A549 (cell line): Measurements from ENCODE around the gene ARHGDIA. TPM values are rescaled to one million over a fixed set of nuclear protein-coding genes. Genes with fewer than 3 reads are reported as not detected.

Experiments
- ATAC-seq, 2 experiments: fragments of 200-7000 bp in 1 of 2; fragments of >200 bp in 1 of 2; cut with Nextera tagmentation in 1 of 2; cut with Tn5 transposase in 1 of 2; 3 replicates each; pipeline versions ENCODE4 v1.8.0 to v1.9.1; 2018 to 2020; ENCODE audit warnings: mild to moderate bottlenecking in 1 of 2, moderate library complexity in 1 of 2
- CTCF ChIA-PET: fragments of 300-600 bp; sonication (Branson Sonifier 250); formaldehyde crosslinking; extraction: SDS; loops from one replicate; lab custom pipeline; 2021; ENCODE audit warnings: antibody characterized with exemption, inconsistent platforms; lab: Yijun Ruan, JAX
- POLR2A ChIA-PET: fragments of 350-600 bp; formaldehyde crosslinking; extraction: SDS; loops from one replicate; lab custom pipeline; 2021; ENCODE audit warnings: antibody characterized with exemption, inconsistent platforms; lab: Yijun Ruan, JAX
- DNase-seq, 2 experiments: peaks; one replicate each; pipeline versions ENCODE4 v3.0.0 to v3.0.0-alpha.2; 2011 to 2016; ENCODE audit warnings: low read depth in 1 of 2, low spot score in 1 of 2
- FAIRE-seq: peaks from 2 replicates; lab custom pipeline; 2011; peaks lifted over from hg19 to GRCh38; lab: Jason Lieb, UNC
- H3K27ac ChIP-seq, 2 experiments: fragments of >200 bp; sonication (Bioruptor Twin); formaldehyde crosslinking; 3 replicates each; pipeline ENCODE4 v1.5.1; 2016 to 2017
- H3K4me1 ChIP-seq: fragments of >200 bp; sonication (Bioruptor Twin); formaldehyde crosslinking; 3 replicates; pipeline ENCODE4 v1.6.1; 2016
- H3K4me2 ChIP-seq: fragments of >200 bp; sonication (Bioruptor Twin); formaldehyde crosslinking; 3 replicates; pipeline ENCODE4 v1.6.1; 2016
- H3K4me3 ChIP-seq: fragments of >200 bp; sonication (Bioruptor Twin); formaldehyde crosslinking; 3 replicates; pipeline ENCODE4 v1.5.1; 2016
- H3K9me3 ChIP-seq: fragments of >200 bp; sonication (Bioruptor Twin); formaldehyde crosslinking; 3 replicates; pipeline ENCODE4 v1.6.1; 2016
- BCL3 ChIP-seq: fragments of >200 bp; sonication (Bioruptor Twin); formaldehyde crosslinking; IDR thresholded peaks from 3 replicates; pipeline ENCODE4 v1.6.1; 2016
- BHLHE40 ChIP-seq: IDR thresholded peaks from 2 replicates; pipeline ENCODE4 v1.6.1; 2012; ENCODE audit warnings: low read depth, low read length, inconsistent platforms
- CBX2 ChIP-seq: fragments of 200-600 bp; sonication (generic); IDR thresholded peaks from 2 replicates; pipeline ENCODE4 v1.6.1; 2016; ENCODE audit warnings: low read depth, mild to moderate bottlenecking, borderline replicate concordance
- CHD2 ChIP-seq: fragments of 150-350 bp; IDR thresholded peaks from 2 replicates; pipeline ENCODE4 v1.6.1; 2014; ENCODE audit warnings: low read length; ENCODE audit not compliant: partially characterized antibody
- CHD4 ChIP-seq: fragments of 200-600 bp; sonication (generic); IDR thresholded peaks from 2 replicates; pipeline ENCODE4 v1.6.1; 2016; ENCODE audit warnings: antibody characterized with exemption, mild to moderate bottlenecking, borderline replicate concordance
- EHMT2 ChIP-seq: fragments of 200-600 bp; sonication (generic); IDR thresholded peaks from 2 replicates; pipeline ENCODE4 v1.6.1; 2016; ENCODE audit warnings: antibody characterized with exemption, low read depth, mild to moderate bottlenecking, moderate library complexity
- EP300 ChIP-seq, 2 experiments: fragments of >200 bp; sonication (Bioruptor Twin); formaldehyde crosslinking; IDR thresholded peaks; 2 replicates in 1 of 2; 3 replicates in 1 of 2; pipeline ENCODE4 v1.6.1; 2016 to 2017
- ESRRA ChIP-seq: fragments of 150-350 bp; IDR thresholded peaks from 2 replicates; pipeline ENCODE4 v1.6.1; 2014; ENCODE audit warnings: mild to moderate bottlenecking, low read length, borderline replicate concordance
- FOXS1 ChIP-seq: fragments of 250-450 bp; sonication (Bioruptor Pico); IDR thresholded peaks from 2 replicates; pipeline ENCODE4 v1.5.0; 2020; ENCODE audit warnings: mild to moderate bottlenecking, moderate library complexity
- HDAC2 ChIP-seq: fragments of 200-600 bp; sonication (generic); IDR thresholded peaks from 2 replicates; pipeline ENCODE4 v1.6.1; 2016
- HES2 ChIP-seq: fragments of >200 bp; sonication (Bioruptor Twin); formaldehyde crosslinking; IDR thresholded peaks from 2 replicates; pipeline ENCODE4 v1.6.1; 2016
- HOXA7 ChIP-seq: fragments of 250-450 bp; sonication (Bioruptor Pico); IDR thresholded peaks from 2 replicates; pipeline ENCODE4 v1.5.0; 2020; ENCODE audit warnings: mild to moderate bottlenecking, moderate library complexity
- HOXB13 ChIP-seq: fragments of 250-450 bp; sonication (Bioruptor Pico); IDR thresholded peaks from 2 replicates; pipeline ENCODE4 v1.5.0; 2020; ENCODE audit warnings: low read depth, mild to moderate bottlenecking, moderate library complexity
- HOXB5 ChIP-seq: fragments of 250-450 bp; sonication (Bioruptor Pico); IDR thresholded peaks from 2 replicates; pipeline ENCODE4 v1.5.0; 2020; ENCODE audit warnings: mild to moderate bottlenecking, moderate library complexity
- JUNB ChIP-seq: fragments of >200 bp; sonication (Bioruptor Twin); formaldehyde crosslinking; IDR thresholded peaks from 2 replicates; pipeline ENCODE4 v1.6.1; 2016
- KDM1A ChIP-seq: fragments of 200-600 bp; sonication (generic); IDR thresholded peaks from 2 replicates; pipeline ENCODE4 v1.6.1; 2016; ENCODE audit warnings: low read depth, mild to moderate bottlenecking
- KDM5A ChIP-seq: fragments of 200-600 bp; sonication (generic); IDR thresholded peaks from 2 replicates; pipeline ENCODE4 v1.6.1; 2016; ENCODE audit warnings: antibody characterized with exemption, mild to moderate bottlenecking
- MAZ ChIP-seq: fragments of 150-350 bp; IDR thresholded peaks from 2 replicates; pipeline ENCODE4 v1.6.1; 2014; ENCODE audit warnings: antibody characterized with exemption, low read depth, low read length, borderline replicate concordance
- NPAS2 ChIP-seq: fragments of 250-450 bp; sonication (Bioruptor Pico); IDR thresholded peaks from 2 replicates; pipeline ENCODE4 v1.8.0; 2022; ENCODE audit warnings: mild to moderate bottlenecking, moderate library complexity, borderline replicate concordance
- NR3C1 ChIP-seq: fragments of >200 bp; sonication (Bioruptor Twin); formaldehyde crosslinking; IDR thresholded peaks from 3 replicates; pipeline ENCODE4 v1.6.1; 2017
- PBX3 ChIP-seq: IDR thresholded peaks from 2 replicates; pipeline ENCODE4 v1.6.1; 2012
- PHF8 ChIP-seq: fragments of 200-600 bp; sonication (generic); IDR thresholded peaks from 2 replicates; pipeline ENCODE4 v1.6.1; 2016; ENCODE audit warnings: low read depth, mild to moderate bottlenecking, antibody characterized with exemption, moderate library complexity, borderline replicate concordance
- RARB ChIP-seq: fragments of 250-450 bp; sonication (Bioruptor Pico); IDR thresholded peaks from 2 replicates; pipeline ENCODE4 v1.8.0; 2021; ENCODE audit warnings: mild to moderate bottlenecking, moderate library complexity
- REST ChIP-seq: fragments of 200-600 bp; sonication (generic); IDR thresholded peaks from 2 replicates; pipeline ENCODE4 v1.6.1; 2016; ENCODE audit warnings: antibody characterized with exemption, mild to moderate bottlenecking, moderate library complexity
- RFX5 ChIP-seq: fragments of 450-650 bp; IDR thresholded peaks from 2 replicates; pipeline ENCODE4 v1.7.1; 2014; ENCODE audit warnings: antibody characterized with exemption, mild to moderate bottlenecking, moderate library complexity
- RNF2 ChIP-seq: fragments of 200-600 bp; sonication (generic); IDR thresholded peaks from 2 replicates; pipeline ENCODE4 v1.6.1; 2016; ENCODE audit warnings: low read depth, mild to moderate bottlenecking, antibody characterized with exemption, moderate library complexity, borderline replicate concordance
- SMC3 ChIP-seq: fragments of >200 bp; sonication (Bioruptor Twin); formaldehyde crosslinking; IDR thresholded peaks from 3 replicates; pipeline ENCODE4 v1.6.1; 2018; ENCODE audit warnings: inconsistent platforms
- TFCP2L1 ChIP-seq: fragments of 250-450 bp; sonication (Bioruptor Pico); IDR thresholded peaks from 2 replicates; pipeline ENCODE4 v1.5.0; 2021; ENCODE audit warnings: mild to moderate bottlenecking
- TP53 ChIP-seq: fragments of 250-450 bp; sonication (Bioruptor Pico); IDR thresholded peaks from 2 replicates; pipeline ENCODE4 v1.5.0; 2021; ENCODE audit warnings: mild to moderate bottlenecking, moderate library complexity
- ZC3H11A ChIP-seq: fragments of 450-650 bp; IDR thresholded peaks from 2 replicates; pipeline ENCODE4 v1.6.1; 2014; ENCODE audit warnings: antibody characterized with exemption, mild to moderate bottlenecking
- ZFP36 ChIP-seq: fragments of 450-650 bp; IDR thresholded peaks from 2 replicates; pipeline ENCODE4 v1.6.1; 2014; ENCODE audit warnings: borderline replicate concordance; ENCODE audit not compliant: partially characterized antibody
- ZNF302 ChIP-seq: fragments of 250-450 bp; sonication (Bioruptor Pico); IDR thresholded peaks from 2 replicates; pipeline ENCODE4 v1.9.0; 2021; ENCODE audit warnings: inconsistent platforms, mild to moderate bottlenecking, moderate library complexity
- WGBS: methylation state at CpG from one replicate; pipeline ENCODE4 v1.1.6; 2017; ENCODE audit errors: missing lambda C conversion rate; 5-methylcytosine and 5-hydroxymethylcytosine counted together
- polyA plus RNA-seq, 4 experiments: library from polyadenylated mRNA; depleted of rRNA in 3 of 4; stranded (reverse); fragments of >200 nt; fragmentation: RNase III in 1 of 4; extraction: RNeasy Plus Mini Kit Qiagen cat#74134 plus additional on column Dnase treatment in 1 of 4; gene quantifications; 2 replicates in 3 of 4; 3 replicates in 1 of 4; pipeline ENCODE4 v1.2.3, GENCODE V29; 2011 to 2017

The ARHGDIA gene
- polyA plus RNA-seq, 2 of the 4 experiments (the other 2 are of a cell fraction) = 64.0 to 503 TPM

- TF ChIP-seq HOXB5 (CRISPR knock-in tag) (peak; percentile 26; the same call in 1 of the 2 replicates), BCL3 (peak; percentile 29; the same call in 2 of the 3 replicates)
These were observed 3.0 kb downstream of the ARHGDIA start (continued) for GRCh38 chr17:81867991-81868673.

GRCh38 chr17:81867170-81867990 is 3.8 kb downstream of the ARHGDIA start:
- H3K4me3 ChIP-seq = no peak overlapping the region
- TF ChIP-seq CBX2 = no peak
- no peak for TF ChIP-seq KDM5A
- TF ChIP-seq RNF2 = no peak
- no peak for TF ChIP-seq CHD4
- no peak for TF ChIP-seq KDM1A
- TF ChIP-seq JUNB = no peak
- TF ChIP-seq SMC3 = 0 out of 3 replicates have a peak, but pooled peaks have one; percentile 7
- TF ChIP-seq PBX3 = peak; percentile 93
- no peak for TF ChIP-seq EHMT2
- TF ChIP-seq ZNF302 (CRISPR knock-in tag) = no peak; the same call in 1 of the 2 replicates
- TF ChIP-seq RFX5 = no peak
- TF ChIP-seq TP53 = peak; percentile 96
- no peak for TF ChIP-seq BHLHE40
- no peak for TF ChIP-seq ESRRA
- TF ChIP-seq PHF8 = no peak
- peak; percentile 91; the same call in 1 of the 2 replicates for TF ChIP-seq HOXA7 (CRISPR knock-in tag)
- no peak for TF ChIP-seq CHD2
- no peak for TF ChIP-seq MAZ
- TF ChIP-seq ZFP36 = no peak
- no peak for TF ChIP-seq FOXS1
- TF ChIP-seq HES2 = no peak
- peak; percentile 71 for TF ChIP-seq RARB (CRISPR knock-in tag)
- TF ChIP-seq TFCP2L1 (CRISPR knock-in tag) = peak; percentile 89
- TF ChIP-seq NR3C1 = no peak
- TF ChIP-seq HDAC2 = no peak
- TF ChIP-seq NPAS2 (CRISPR knock-in tag) = 0 out of 2 replicates have a peak, but pooled peaks have one; percentile 17
- no peak for TF ChIP-seq EP300 (IDR thresholded peaks at IDR 0.05)
- TF ChIP-seq ZC3H11A = no peak
- 0 out of 2 replicates have a peak, but pooled peaks have one; percentile 13 for TF ChIP-seq HOXB13 (CRISPR knock-in tag)
- TF ChIP-seq HOXB5 (CRISPR knock-in tag) = no peak
- no peak; the same call in 1 of the 2 replicates for TF ChIP-seq REST

More at GRCh38 chr17:81867170-81867990, 3.8 kb downstream of the ARHGDIA start:
- ChIA-PET POLR2A (interaction anchor here (0.5 to 1.8 kb wide), 5 partner anchors 16 to 154 kb away, joined by 3 to 6 read pairs (median 3); partner anchors contain the start of genes MCRIP1 and SLC25A10), CTCF (interaction anchor here (0.6 to 8.6 kb wide), 16 partner anchors 8 to 163 kb away, joined by 3 to 126 read pairs (median 4); partner anchors contain the start of gene CENPX)
- H3K4me1 ChIP-seq = peaks cover 61% of the 10 kb centered on the region
- DNase-seq (peak in 1 of 2 experiments; percentile 83), ATAC-seq (peak; percentile 22 to 37), FAIRE-seq (no peak)
- WGBS = 48% methylated on average over 23 of the region's 23 CpGs
- H3K27ac ChIP-seq = peak overlapping the region; percentile 97 to 100
- no peaks in the 10 kb centered on the region for H3K9me3 ChIP-seq
- peak overlapping the region; percentile 97 for H3K4me2 ChIP-seq
